ENCODE measurements around the gene TRIP4.
"Not testable (repeated sequence)": the region's sequence is repeated elsewhere in the genome, so short reads cannot be mapped to it uniquely, and the experiment has no call there.

Gene TRIP4

DNA sequence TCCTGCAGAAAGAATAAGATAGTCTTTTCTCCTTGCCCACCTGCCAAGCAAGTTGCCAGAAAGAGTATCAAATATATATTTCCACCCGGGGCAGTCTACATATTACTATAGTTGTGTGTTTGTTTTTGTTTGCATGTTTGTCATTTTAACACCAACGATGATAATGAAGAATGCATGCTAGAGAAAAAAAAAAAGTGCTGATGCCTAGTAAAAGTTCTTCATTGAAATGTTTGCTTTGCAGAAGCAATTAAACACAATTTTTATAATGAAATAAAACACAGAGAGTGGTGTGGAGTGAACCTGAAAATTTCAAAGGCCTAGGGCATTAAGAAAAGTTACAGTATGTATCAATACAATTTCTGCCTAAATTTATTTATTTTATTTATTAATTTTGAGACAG is 3.9 kb upstream of the TRIP4 start:
- DNase-seq, result no peak

DNA sequence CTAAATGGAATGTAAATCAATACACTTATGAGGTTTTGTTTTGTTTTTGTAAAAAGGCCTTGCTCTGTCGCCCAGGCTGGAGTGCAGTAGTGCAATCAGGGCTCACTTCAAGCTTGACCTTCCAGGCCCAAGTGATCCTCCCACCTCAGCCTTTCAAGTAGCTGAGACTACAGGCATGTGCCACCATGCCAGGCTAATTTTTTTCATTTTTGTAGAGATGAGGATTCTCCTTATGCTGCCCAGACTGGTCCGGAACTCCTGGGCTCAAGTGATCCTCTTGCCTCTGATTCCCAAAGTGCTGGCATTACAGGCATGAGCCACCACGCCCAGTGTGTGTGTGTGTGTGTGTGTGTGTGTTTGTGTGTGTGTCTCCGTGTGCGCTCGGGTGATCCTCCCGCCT is 1.3 kb upstream of the TRIP4 start:
- DNase-seq, result no peak

DNA sequence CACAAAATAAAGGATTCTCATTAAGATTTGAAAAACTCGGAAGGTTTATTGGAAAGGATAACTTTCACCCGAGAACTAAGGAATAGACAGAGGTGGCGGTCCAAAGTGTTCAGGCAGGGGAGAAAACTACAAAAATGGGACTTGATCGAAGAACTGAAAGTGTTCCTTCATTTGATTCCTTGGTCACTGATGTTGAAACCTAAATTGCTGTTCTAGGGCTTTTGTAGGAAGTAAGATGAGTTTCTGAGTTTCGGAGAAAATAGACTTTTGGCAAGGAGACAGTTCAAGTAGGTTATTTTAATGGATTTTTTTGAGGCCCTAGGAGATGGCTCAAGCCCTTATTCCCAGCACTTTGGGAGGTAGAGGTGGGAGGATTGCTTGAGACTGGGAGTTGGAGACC is 1.4 kb downstream of the TRIP4 start:
- no peak for DNase-seq

DNA sequence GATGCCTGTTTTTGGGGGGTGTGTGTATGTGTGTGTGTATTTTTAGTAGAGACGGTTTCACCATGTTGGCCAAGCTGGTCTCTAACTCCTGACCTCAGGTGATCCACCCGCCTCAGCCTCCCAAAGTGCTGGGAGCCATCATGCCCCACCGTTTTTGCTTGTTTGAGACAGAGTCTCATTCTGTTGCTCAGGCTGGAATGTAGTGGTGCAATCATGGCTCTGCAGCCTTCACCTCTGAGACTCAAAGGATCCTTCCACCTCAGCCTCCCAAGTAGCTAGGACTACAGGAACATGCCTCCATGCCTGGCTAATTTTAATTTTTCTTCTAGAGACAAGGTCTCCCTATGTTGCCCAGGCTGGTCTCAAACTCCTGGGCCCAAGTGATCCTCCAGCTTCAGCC is 4.8 kb downstream of the TRIP4 start:
- DNase-seq, result not testable (repeated sequence)

DNA sequence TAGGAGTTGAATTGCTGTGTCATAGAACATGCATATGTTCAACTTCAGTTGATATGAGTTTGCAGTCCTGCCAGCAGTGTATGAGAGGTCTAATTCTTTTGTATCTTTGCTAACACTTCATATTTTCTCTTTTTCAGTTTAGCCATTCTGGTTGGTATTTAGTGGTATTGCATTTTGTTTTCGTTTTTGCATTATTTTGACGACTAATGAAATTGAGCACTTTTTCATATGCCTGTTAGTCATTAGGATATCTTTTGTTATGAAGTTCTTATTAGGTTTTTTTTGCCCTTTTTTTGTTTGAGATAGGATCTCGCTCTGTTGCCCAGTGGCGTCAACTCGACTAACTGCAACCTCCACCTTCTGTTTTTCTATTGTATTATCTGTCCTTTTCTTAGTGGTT is 9.2 kb downstream of the TRIP4 start:
- no peak for DNase-seq

DNA sequence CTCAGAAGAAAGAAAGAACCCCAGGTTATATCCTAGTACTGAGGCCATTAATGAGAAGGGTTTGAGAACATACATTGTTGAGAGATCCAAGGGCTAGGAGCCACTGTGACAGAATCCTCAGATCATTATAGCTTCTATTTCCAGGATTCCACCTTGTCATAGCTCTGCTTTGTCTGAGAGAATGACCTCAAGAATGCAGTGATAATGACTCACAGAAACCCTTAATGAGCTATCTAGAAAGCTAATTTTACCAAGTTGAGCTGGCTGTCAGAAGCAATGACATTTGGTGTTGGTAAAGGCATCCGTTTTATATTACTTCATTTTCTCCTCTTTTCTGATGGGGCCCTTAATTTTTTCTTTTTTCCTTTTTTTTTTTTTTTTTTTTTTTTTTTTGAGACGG is 10.9 kb downstream of the TRIP4 start:
- DNase-seq, result no peak

DNA sequence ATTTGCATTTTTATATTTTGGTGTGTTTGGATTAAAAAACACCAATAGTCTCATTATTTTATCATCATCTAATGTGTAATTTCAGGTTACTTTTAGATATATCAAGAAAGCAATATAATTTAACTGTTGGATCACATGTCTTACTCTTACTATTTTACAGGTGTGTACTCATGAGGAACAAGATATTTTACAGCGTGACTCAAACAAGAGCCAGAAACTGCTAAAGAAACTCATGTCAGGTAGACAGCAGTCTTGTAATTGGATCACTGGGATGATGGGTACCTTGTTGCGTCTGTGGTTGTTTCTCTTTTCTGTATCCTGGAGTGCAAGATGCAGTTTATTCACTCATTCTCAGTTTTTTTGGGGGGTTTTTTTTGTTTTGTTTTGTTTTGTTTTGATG is 12.9 kb downstream of the TRIP4 start:
- no peak for DNase-seq

DNA sequence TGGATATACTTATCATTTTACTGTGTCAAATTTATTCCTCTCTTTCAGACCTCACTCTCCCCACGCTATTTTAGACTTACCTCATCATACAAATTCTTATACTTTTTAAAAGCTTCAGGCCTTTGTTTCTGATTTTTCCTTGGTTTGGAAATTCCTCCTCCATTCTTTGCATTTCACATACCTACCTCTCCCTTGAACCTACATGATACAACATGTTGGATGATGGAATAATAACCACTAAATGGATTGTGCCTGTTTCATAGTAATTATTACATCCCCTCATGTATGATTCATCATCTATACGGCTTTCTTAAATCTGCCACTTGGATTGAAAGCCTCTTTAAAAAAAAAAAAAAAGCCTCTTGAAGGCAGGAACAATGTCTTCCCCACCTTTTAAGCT is 24.6 kb downstream of the TRIP4 start:
- no peak for DNase-seq

DNA sequence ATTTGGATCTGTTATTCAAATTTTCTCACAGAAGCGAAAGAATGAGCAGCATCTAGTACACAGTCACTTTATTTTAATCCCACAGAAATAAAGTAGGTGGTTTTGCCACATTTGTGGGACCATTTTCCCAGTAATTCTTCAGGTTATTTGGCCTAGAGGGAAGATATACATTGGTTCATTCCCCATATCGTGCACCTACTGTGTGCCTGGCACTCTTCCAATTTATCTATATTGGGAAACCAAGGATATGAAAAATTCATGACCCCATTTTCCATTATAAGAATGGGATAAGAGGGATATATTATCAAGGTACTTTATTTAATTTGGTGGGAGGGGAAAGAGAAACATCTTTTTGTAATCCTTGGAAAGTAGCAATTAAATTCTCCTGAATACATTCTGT is 35.1 kb downstream of the TRIP4 start:
- no peak for DNase-seq

DNA sequence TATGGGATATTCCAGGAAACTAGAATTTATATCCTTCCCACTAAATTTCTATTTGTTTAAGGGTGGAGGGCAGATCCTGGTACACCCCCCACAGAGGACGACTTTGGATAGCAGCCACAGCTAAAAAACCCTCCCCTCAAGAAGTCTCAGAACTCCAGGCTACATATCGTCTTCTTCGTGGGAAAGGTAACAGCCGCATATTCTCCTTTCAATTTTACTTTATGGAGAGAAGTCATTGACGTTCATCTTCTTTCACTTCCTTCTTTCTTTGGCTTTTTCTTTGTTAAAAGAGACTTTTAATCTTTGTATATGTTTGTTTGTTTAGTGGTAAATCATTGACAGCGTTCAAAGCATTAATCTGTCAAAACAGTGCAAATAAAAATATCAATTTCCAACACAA is 36.3 kb downstream of the TRIP4 start:
- no peak for DNase-seq

DNA sequence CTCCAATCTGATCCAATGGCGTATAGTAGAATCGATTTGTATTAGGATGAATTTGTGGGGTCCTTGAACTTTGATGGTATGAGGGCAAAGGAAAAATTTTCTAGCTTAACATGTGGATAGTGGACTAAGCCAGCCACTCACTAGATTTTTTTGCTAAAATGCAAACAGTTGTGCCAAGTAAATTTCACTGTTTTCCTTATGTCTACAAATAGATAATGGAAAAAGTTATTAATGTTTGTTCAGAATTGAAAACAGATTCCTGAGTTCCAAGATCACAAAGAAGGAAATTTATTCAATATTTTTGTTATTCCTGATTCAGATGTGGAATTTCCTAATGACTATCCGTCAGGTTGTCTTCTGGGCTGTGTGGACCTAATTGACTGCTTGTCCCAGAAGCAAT is 37.6 kb downstream of the TRIP4 start:
- DNase-seq, result no peak

DNA sequence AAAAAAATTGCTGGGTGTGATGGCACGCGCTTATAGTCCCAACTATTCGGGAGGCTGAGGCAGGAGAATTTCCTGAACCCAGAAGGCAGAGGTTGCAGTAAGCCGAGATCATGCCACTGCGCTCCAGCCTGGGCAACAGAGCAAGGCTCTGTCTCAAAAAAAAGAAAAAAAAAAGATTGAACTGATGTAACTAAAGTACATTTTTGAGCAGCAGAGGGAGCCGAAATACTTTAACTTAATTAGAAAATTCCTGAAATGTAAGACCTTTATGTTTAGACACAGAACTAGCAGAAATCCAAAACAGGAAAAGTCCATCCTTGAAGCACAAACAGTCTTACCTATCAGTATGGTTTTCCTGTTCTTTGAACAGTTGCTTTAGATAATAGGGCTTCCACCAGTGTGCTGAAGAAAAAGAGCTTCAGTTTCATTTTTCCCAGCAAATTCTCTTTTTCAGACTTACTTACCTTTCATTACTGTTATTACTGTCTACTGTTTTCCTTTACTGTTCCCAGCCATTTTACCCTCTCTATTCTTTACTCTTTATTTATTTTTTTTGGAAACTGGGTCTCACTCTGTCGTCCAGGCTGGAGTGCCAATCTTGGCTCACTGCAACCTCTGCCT is 39.3 kb downstream of the TRIP4 start:
- DNase-seq, result no peak

DNA sequence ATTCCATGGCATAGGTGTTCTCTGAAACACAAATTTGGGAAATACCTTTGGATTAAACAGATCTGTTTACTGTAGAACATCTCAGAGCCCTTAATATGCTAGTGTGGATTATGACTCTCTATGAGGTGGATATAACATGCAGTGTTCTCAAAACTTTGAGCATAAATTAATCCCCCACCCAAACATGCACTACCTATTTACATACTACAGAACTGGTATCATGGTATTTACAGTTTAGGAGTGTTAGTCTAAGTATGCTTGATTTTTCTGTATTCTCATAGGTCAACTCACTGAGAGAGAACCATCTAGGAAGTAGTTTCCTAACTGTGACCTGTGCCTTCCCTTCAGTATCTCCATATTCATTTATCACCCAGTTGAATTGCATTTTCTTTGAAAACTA is 41.8 kb downstream of the TRIP4 start:
- no peak for DNase-seq

DNA sequence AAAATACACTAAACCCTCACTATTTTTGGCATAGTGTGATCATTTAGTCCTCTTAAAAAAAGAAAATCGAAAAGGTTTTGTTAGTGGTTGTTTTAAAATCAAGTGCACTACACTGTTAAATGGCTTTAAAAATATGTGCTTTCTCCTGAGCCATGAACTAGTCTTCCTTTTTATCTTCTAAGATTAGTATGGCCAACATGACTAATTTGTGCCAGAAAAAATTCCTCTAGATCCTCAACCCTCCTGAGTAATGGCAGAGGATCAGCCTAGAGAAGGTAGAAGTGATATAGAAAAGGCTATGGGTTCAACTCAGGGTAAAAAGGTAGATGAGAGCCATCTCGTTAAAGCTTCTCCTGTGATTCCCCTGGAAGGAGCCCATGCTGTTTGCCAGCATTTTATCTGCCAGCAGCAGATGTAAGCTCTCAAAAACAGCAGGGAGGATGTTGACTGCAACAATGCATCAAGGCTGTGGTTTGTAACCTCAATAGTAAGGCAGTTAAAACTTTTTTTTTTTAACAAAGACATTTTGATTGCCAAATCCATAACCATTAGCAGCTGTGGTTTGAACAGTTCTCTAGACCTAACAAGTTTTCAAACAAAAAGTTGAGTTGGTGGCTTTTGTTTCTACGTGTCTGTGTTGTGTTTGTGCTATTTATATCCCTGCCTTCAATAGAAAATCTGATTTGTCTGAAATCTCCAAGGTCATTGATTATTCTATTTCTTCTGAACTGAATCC is 42.5 kb downstream of the TRIP4 start:
- peak; percentile 39 for DNase-seq

DNA sequence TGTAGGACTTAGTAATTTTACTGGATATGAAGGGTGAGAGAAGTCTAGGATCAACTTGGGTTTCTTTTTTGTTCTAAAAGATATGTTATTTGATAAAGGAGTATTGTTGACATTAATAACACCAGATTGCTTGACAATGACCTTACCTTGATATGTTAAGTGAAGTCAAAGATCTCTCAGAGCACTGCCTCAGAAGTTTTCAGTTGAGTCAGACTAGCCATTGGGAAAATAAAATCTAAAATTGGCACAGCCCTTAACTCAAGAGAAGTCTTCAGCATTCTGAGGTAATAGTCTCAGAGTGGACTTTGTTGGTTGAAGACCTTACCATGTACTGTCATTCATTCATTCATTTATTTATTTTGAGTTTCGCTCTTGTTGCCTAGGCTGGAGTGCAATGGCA is 50.3 kb downstream of the TRIP4 start:
- DNase-seq, result no peak

DNA sequence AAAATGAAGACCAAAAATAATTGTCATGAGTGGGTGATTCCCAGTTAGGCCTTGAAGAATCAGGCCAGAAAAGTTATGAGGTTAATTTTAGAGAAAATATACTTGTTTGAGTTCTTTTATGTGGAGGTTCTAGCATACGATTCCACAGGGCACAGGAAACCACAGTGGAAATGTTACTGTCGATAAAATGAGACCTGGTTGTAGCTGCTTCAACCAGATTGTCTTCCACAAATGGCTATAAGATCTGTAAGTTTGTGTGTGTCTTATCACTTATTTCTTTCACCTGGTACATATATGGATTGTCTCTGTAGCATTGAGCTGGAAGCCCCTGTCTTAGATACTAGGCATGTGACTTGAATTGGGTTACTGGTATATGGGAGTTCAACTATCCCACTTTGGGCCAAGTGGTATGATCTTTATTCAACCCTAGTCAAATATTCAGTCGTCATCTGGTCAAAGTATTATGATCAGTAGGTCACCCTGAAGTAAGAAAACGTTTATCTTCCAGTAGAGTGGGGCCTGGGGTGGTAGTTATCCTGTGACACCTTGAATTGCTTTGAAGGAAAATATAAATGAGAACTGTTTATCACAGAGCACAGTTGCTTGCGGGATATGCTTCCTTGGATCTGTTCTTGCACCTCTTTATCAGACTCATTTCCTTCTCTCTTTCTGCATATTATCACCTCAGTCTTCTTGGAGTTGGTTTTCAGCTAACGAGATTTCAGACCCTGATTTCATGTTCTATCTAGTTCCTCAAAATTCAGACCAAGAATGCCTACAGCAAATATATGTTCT is 51.2 kb downstream of the TRIP4 start:
- DNase-seq, result no peak

DNA sequence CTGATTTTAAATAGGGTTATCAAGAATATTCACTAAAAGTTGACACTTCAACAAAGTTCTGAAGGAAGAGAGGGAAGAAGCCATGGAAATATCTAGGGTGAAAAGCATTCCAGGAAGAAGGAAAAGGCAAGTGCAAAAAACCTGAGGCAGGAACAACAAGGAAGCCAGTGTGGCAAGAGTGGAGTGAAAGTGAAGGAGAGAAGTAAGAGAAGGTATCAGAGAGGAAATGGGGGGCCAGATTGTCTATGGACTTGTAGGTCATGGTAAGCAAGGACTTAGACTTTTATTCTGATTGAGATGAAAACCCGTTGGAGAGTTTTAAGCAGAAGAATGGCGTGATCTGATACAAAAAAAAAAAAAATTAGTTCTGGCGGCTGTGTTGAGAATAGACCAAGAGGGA is 54.2 kb downstream of the TRIP4 start:
- DNase-seq, result no peak

DNA sequence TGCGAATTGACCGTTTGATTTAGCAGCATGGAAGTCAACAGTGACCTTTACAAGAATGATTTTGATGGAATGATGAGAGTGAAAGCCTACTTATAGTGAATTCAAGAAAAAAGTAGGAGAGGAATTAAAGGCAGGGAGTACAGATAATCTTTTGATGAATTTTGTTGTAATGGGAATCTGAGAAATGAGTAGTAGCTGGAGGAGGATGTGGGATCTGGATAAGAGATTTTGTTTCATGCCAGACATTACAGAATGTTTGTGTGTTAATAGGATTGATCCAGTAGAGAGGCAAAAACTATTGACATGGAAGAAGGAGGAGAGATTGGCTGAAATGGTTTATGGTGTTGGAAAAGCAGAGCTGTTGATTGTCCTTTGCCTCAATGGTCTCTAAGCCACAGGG is 55.4 kb downstream of the TRIP4 start:
- DNase-seq, result no peak

DNA sequence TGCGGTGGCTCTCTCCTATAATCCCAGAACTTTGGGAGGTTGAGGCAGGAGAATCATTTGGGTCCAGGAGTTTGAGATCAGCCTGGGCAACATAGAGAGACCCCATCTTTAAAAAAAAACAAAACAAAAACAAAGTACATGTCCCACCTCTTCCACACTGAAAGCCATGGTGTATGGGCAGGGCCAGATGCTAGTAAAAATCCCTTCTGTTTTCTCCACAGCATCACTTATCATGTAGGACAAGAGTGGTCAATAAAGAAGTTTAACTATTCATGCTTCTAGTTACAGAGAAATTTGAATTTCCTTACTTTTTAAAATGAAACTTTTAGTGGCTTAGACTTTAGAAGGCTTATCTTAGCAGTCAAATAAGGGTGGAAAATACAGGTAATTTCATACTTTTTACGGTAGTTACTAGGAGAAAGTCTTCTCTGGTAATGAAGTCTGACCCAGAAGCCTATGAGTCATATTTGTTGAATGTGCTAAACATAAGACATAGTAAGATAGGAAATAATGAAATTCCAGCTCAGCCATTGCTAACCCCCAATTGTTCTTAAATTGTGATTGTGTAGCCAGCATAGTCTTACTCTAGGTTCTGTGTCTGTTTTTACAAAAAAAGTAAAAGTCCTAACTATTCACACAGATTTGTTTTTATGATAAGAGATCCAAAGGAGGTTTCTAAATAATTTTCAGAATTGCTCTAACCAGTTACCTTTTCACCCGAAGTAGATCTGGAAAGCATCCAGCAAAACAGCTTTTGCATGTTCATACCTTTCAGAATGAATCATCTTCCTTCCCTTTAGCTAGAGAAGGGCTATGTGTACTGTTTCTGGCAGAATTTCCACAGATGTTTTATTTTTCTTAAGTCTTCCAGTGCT is 56.3 kb downstream of the TRIP4 start:
- no peak for DNase-seq

DNA sequence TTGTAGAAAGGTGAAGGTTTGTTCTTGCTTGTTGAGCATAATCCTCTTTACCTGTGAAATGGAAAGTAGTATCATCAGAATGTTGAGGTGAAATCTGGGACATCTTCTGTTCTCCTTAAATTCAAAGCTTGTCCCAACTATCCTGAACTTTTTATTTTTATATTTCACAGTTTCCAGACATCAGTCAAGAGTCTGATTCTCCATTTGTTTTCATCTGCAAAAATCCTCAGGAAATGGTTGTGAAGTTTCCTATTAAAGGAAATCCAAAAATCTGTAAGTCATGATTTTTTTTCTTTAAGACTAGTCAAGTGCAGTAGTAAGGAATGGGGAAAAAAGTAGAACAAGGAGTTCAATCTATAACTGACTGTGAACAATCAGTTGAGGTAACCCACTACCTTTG is 57.2 kb downstream of the TRIP4 start:
- DNase-seq, result no peak

DNA sequence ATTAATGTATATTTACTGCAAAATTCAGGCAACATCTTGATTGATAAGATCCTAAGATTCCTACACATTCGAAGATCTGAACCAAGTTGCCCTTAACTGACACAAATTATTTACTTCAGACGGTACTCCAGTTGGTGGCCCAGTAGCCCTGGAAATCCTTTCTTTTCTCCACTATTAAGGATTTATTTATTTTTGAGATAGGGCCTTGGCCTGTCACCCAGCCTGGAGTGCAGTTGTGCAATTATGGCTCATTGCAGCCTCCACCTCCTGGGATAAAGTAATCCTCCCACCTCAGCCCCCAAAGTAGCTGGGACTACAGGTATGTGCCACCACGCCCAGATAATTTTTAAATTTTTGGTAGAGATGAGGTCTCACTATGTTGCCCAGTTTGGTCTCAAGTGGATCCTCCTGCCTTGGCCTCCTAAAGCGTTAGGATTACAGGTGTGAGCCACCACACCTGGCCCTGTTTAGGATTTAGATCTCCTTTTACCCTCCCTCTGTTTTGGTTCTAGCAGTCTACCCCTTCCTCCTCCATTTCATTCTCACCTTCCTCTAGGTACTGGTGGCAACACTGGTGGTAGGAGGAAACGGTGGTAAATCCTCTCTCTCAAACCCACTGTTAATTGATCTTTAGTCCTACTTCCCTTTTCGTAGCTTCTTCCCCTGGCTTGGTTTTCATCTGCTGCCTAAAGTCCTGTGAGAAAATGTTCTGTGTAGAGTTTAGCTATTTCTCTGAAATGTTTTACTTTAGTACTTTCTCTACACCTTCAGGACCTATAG is 60.1 kb downstream of the TRIP4 start:
- DNase-seq, result no peak

DNA sequence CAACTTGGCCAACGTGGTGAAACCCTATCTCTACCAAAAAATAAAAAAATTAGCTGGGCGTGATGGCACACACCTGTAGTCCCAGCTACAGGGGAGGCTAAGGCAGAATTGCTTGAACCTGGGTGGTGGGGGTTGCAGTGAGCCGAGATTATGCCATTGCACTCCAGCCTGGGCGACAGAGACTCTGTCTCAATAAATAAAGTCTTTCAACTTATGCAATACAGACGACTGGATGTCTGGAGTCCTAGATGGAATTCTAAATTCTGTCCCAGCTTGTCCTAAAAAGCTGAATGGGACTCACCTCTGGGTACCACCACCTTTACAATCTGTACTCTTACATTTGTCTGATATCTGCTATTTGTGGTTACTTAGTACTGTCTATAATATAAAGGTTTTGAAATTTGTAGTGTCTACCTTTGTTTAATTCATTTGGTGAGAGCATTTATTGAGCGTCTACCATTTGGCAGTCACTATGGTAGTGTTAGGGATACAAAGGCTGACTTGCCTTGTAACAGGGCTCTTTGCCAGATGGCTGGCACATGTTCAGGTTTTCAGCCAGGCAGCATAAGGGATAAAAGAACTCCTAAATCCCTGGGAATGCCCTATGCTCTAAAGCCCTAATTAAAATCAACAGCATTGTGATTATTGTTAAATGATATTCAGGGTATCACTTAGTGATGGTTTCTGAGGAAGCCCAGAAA is 65.5 kb downstream of the TRIP4 start:
- DNase-seq, result no peak
